ENCODE measurements around the gene TAP2.

Gene TAP2

GRCh38 chr6:32838114-32838958, at the start of gene TAP2:
TSS of gene TAP2 (minus strand) at chr6:32838739. CDS start at chr6:32838233, 506 bp downstream.
- peak; percentile 93 for TF ChIP-seq ZFP3 (CRISPR knock-in tag; IDR thresholded peaks at IDR 0.05)
- TF ChIP-seq GLIS3 (CRISPR knock-in tag; IDR thresholded peaks at IDR 0.05): no peak
- TF ChIP-seq ZNF565 (CRISPR knock-in tag; conservative IDR thresholded peaks at IDR 0.05; ENCODE audit: low read depth): no peak
- TF ChIP-seq TOX (CRISPR knock-in tag; IDR thresholded peaks at IDR 0.05; ENCODE audit: borderline replicate concordance): no peak
- TF ChIP-seq RARB (CRISPR knock-in tag; IDR thresholded peaks at IDR 0.05): no peak
- TF ChIP-seq BACH2 (CRISPR knock-in tag; IDR thresholded peaks at IDR 0.05; ENCODE audit: borderline replicate concordance): no peak
- no peak for TF ChIP-seq ESRRG (CRISPR knock-in tag; IDR thresholded peaks at IDR 0.05)
- TF ChIP-seq TCF4 (CRISPR knock-in tag; IDR thresholded peaks at IDR 0.05; ENCODE audit: borderline replicate concordance): no peak
- ATAC-seq: peak; percentile 97

GRCh38 chr6:32887616-32888015, 49.1 kb upstream of the TAP2 start:
- no peak for TF ChIP-seq ARNTL (CRISPR knock-in tag; IDR thresholded peaks at IDR 0.05; ENCODE audit: borderline replicate concordance, low read depth)
- no peak for ATAC-seq

- peak; percentile 60 for ATAC-seq
- TF ChIP-seq ZFP3 (CRISPR knock-in tag; IDR thresholded peaks at IDR 0.05): no peak
- no peak for TF ChIP-seq OSR1 (CRISPR knock-in tag; IDR thresholded peaks at IDR 0.05)
- TF ChIP-seq ZNF8 (CRISPR knock-in tag; IDR thresholded peaks at IDR 0.05): no peak
- TF ChIP-seq ISL1 (CRISPR knock-in tag; IDR thresholded peaks at IDR 0.05): no peak
- no peak for TF ChIP-seq PPARA (CRISPR knock-in tag; IDR thresholded peaks at IDR 0.05; ENCODE audit: borderline replicate concordance)
- TF ChIP-seq ZC3H10 (CRISPR knock-in tag; IDR thresholded peaks at IDR 0.05): no peak
- TF ChIP-seq BACH2 (CRISPR knock-in tag; IDR thresholded peaks at IDR 0.05; ENCODE audit: borderline replicate concordance): no peak
- no peak for TF ChIP-seq ZNF565 (CRISPR knock-in tag; conservative IDR thresholded peaks at IDR 0.05; ENCODE audit: low read depth)
- TF ChIP-seq ESRRG (CRISPR knock-in tag; IDR thresholded peaks at IDR 0.05): no peak
- TF ChIP-seq POU6F1 (CRISPR knock-in tag; IDR thresholded peaks at IDR 0.05; ENCODE audit: borderline replicate concordance, low read depth): no peak
- no peak for TF ChIP-seq TCF4 (CRISPR knock-in tag; IDR thresholded peaks at IDR 0.05; ENCODE audit: borderline replicate concordance)
- no peak for TF ChIP-seq TSHZ2 (CRISPR knock-in tag; IDR thresholded peaks at IDR 0.05)
- no peak for TF ChIP-seq GLIS3 (CRISPR knock-in tag; IDR thresholded peaks at IDR 0.05)
- TF ChIP-seq CREB5 (CRISPR knock-in tag; IDR thresholded peaks at IDR 0.05; ENCODE audit: low read depth): no peak
- no peak for TF ChIP-seq CSDC2 (CRISPR knock-in tag; IDR thresholded peaks at IDR 0.05)
- TF ChIP-seq ZFP30 (CRISPR knock-in tag; IDR thresholded peaks at IDR 0.05): no peak
- TF ChIP-seq ARNTL (CRISPR knock-in tag; IDR thresholded peaks at IDR 0.05; ENCODE audit: borderline replicate concordance, low read depth): no peak
- no peak for TF ChIP-seq CSRNP3 (CRISPR knock-in tag; IDR thresholded peaks at IDR 0.05)
Measured at GRCh38 chr6:32886681-32887383, 48.3 kb upstream of the TAP2 start.
